Pons (tissue), 1 donor: Measurements from ENCODE around the gene KRT37.
"Not testable (repeated sequence)": the region's sequence is repeated elsewhere in the genome, so short reads cannot be mapped to it uniquely, and the experiment has no call there.

ENCODE experiments used
- DNase-seq: peaks from one replicate; pipeline ENCODE4 v3.0.0-alpha.2; 2016; ENCODE audit warnings: low spot score

Gene KRT37

DNA sequence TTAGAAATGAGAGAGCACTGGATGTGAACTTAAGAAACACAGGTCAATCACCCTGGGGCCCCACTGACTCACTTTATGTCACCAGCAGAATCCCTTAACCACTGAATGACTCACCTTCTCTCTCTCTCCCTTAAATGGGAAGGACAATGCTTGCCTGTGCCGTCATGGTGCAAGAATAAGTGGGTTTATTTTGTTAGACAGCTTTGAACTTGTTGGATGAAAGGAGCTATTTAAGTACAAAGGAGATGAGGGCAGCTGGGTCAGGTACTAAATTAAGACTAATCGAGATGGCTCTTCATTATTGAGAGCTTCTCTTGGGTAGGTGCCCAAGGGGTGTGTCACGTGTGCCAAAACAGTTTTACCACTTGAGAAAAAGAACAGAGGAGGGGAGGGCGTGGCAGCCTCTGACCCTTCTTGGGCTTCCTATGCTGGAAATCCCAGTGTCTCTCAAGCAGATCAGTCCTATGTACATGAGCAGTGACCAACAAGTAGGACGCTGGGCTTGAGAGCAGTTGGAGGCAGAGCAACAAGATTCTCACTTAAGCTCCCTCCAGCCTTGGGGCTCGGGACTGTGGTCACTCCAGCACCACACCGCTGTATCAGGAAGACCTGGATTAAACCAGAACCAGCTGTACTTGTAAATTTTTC lies 20.2 kb downstream of the KRT37 start:
- no peak for DNase-seq

DNA sequence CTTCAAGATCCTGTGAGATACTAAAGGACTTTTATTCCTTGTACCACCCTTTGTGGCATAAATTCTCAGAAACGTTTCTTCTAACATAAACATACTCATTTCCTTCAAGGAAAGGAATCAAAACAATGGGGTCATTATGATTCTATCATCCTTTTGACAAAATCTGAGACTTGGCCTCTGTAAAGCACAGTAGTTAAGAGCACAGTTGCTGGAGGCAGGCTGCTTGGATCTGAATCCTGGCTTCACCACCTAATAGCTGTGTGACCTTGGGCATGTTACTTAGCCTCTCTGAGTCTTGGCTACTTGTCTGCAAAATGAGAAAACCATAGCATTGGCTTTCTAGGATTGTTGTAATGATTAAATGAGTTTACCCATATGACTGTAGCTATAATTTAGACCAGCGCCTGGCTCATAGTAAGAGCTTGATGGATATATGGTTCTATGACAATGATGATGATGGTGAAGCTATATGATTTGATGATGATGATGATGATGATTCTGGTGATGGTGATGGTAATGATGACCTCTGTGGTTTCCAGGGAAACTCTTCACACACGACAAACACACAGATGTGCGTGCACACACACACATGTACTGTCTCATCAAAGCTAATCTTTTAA lies 20.9 kb downstream of the KRT37 start:
- no peak for DNase-seq

DNA sequence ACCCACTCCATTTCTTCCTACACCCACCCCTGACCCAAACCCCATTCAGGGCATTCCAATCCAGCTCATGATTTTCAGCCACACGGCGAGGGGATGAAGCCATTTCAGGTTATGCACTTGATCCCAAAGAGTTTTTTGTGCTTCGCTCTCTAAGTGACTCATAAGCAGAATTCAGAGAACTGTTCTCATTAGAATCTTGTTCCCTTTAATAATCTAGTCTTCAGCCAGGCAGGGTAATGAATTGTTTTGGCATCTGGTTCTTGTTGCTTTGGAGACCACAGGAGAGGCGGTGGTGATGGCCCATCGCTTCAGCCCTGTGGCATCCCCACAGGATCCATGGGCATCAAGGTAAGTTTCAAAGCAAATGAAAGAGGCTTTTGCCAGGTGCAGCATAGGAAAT lies 22.2 kb downstream of the KRT37 start:
- DNase-seq: no peak

DNA sequence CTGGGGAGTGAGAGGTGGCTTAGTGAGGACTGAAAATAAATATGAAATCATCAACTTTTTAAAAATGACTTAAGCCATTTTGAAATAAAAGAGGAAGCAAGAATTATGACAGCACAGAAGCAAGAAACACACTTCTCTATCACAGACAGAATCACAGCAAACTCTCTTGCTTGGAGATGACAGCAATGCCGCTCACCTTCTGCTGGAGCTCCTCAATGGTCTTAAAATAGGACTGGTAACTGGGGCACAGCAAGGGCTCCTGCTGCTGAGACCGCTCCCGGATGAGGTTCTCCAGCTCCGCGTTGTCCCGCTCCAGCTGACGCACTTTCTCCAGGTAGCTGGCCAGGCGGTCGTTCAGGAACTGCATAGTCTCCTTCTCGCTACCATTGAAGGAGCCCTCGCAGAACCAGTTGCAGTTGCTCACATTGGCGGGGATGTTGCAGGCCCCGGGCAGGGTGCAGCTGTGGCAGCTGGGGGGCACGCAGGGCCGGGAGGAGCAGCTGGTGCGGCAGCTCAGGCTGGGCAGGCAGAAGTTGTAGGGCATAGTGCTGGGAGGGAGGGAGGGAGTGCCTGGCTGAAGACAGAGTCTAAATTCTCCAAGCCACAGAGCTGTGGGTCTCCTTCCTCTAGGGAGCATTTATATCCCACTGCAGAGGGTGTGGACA lies 27.3 kb downstream of the KRT37 start, which contains the start of gene KRT31:
Gene KRT31 (minus strand): TSS at position 613 of the 665 bp plus-strand sequence. CDS start 69 bp downstream, at position 544.
- DNase-seq: no peak

DNA sequence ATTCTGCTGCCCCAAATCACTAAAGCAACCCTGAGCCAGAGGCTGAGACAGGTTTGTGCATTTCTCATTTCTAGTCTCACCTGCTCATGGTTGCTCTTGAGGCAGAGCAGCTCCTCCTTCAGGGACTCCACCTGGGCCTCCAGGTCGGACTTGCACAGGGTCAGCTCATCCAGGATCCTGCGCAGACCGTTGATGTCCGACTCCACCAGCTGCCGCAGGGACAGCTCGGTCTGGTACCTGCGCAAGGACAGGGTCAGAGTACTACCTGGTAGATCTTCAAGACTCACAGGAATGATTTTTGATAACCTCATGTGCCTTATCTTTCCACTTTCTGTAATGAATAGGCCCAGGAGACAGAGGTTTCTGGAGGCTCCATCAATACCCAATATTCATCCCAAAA lies 28.0 kb downstream of the KRT37 start:
- DNase-seq: no peak

DNA sequence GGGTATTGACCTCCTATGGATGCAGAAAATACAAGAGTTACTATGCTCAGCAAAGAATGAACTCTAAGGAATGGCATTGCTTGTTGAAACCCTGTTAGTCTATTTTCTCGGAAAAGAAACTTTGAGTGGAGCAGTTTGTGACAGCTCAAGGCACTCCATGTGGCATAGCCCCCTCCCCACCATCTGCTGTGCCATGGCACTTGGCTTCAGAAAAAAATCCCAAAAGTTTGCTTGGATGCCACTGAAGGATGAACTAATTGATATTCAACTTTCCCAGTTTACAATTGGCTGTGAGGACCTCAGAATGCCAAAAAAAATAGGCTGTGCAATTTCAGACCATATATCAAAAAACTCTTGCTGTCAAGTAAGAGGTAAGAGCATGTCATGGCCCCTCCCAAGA lies 28.8 kb downstream of the KRT37 start:
- DNase-seq: no peak

DNA sequence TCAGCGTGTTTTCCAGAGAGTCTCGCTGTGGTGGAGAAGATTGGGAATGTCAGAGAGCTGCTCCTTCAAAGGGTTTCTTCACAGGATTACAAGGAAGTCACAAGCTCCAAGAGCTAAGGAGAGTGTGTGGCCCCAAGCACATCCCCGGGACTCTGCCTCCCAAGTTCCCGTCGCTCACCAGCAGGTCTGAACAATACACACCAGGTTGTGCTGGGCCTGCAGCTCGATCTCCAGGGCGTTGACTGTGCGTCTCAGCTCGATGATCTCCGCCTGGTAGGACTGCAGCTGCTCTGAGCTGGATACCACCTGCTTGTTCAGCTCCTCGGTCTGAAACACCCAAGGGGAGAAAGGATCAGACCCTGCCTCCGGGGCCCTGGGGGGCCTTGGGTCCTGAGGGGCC lies 29.3 kb downstream of the KRT37 start:
- not testable (repeated sequence) for DNase-seq

DNA sequence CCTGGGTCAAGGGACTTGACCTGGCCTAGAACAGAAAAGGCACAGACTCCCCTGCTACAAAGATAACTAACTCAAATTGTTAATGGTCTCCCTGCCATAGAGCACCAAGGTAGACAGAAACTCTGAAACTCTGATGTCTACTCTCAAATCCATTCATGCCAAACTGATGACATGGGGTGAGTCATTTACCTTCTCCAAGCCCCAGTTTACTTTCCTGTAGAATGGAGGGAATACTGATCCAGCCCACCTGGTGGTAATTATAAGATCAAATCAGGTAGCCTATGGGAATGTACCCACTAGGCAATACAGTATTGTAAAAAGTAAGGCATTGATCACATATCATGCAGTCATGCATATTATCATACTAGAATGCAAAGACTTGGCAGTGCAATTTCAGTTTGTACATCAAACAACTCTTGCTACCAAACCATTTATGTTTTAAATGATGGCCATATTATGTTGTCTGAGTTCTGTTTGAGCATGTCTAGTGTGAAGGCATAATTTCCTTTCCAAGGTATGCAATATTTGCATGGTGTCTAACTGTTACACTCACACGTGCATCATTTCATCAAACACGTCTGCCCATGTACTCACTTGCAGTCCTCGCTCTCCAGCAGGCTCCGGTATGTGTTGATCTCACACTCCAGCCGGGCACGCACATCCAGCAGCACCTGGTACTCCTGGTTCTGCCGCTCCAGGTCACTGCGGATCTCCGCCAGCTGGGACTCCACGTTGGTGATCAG lies 30.0 kb downstream of the KRT37 start:
- DNase-seq: no peak

DNA sequence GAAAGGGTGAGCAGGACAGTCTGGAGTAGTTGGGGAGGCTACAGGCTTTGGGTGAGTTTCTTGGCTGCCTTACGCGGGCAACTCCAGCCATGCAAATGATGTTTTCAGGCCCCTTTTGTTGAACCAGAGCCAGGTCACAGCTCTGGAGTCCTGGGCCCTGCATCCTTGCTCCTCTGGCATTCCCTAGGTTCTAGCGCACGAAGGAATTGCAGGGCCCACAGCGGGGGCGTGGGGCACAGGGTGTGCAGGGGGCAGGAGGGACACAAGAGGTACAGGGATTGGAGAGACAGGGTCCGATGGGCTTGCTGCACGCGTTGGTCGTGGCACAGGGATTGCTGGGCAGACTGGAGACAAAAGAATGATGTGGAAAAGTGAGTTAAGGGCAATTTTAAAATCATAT lies 30.6 kb downstream of the KRT37 start:
- no peak for DNase-seq

DNA sequence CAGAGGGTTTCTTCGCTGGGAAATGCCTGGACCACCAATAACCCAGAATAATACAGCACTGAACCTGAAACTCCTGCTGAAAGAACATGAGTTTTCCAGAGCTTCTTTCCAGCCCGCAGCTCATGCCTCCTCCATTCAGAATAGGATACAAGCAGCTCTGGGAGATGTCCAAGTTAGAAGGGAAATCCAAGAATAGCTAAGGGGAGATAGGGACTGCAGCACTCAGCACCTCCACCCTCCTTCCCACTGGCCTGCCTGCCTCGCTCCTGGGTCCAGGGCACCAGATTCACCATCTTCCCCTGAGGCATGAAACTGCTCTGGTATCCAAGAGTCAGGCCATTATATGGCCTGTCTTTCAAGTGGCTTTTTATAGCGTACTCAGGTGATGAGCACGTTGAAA lies 31.1 kb downstream of the KRT37 start:
- no peak for DNase-seq

DNA sequence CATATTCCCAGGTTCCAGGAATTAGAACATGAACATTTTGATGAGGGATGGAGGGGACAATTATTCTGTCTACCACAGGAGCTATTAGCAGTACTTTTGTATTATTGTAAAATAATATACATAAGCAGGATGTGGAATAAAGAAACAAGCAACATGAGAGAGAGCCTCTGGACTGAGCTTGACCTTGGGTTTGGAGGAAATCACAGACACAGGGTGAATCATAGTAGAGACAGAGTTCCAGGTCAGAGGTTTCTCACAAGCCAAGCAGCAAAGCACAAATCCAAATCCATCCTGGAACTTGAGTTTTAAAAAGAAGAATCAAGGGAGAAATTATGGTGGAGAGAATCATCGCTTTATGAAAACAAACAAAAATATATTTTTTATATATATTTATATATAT lies 32.1 kb downstream of the KRT37 start:
- DNase-seq: no peak

DNA sequence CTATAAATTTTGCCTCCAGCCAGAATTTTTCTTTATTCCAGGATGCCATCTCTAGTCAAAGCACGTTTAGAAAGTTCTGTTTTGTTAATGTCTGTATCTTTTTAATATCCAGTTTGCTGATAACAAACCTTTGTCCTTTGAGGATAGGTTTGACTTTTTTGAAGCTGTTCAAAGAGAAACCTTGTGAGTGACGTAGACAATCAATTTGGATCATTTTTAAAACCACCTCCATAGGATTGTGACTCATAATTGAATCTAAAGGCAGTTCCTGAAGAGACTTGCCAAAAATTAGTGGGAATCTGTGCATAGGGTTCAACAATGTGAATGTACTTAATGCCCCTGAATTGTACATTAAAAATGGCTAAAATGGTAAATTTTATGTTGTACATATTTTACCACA lies 32.9 kb downstream of the KRT37 start:
- no peak for DNase-seq

DNA sequence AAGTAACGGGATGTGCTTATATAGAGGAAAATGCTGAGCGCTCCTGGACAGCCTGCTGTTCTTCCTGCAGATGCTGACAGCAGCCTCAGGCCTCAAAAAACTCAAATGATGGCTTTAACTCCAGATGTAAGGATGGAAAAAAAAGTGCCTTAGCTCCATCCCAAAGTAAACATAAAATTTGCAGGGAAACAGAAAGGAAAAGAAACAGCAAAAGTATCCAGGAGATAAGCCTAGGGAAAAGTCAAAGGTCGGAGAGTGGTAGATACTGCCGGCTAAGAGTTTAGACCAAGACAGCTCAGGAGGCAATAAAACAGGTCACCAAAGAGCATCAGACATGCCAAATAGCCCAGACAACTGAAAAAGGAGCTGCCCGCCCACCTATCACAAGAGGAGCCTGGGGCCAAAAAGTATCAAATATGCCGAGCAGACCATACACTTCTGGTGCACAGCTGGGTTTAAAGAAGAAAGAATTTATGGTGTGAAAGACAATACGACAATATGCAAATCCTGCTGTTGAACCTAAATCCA lies 33.9 kb downstream of the KRT37 start:
- DNase-seq: no peak

DNA sequence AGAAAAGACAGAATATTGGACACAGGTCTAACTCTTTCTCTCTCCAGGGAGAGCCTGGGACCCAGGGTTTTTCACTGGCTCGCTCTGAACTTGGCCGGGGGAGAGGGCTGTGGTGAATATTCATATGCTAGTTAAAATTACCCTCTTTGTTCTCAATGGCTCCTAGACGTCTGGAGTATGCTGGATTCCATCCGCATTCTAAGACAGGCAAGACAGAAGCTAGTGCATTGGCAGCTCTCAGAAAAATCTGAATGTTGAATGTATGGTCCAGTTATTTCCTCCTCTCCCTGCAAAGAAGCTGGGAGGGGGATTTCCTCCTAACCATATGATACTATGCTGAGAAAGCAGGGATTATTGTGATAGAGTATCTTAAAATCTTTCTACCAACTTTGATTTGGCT lies 36.7 kb downstream of the KRT37 start:
- DNase-seq: no peak

DNA sequence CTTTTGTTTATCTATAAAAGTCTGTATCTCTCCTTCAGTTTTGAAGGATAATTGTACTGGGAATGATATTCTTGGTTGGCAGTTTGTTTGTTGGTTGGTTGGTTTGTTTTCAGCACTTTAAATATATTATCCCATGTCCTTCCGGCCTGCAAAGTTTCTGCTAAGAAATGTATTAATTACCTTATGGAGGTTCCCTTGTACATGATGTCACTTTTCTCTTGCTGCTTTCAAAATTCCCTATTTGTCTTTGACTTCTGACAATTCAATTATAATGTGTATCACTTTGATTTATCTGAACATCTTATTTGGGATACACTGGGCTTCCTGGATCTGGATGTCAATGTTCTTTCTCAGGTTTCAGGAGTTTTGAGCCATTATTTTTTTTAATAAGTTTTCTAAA lies 38.2 kb downstream of the KRT37 start:
- DNase-seq: no peak

DNA sequence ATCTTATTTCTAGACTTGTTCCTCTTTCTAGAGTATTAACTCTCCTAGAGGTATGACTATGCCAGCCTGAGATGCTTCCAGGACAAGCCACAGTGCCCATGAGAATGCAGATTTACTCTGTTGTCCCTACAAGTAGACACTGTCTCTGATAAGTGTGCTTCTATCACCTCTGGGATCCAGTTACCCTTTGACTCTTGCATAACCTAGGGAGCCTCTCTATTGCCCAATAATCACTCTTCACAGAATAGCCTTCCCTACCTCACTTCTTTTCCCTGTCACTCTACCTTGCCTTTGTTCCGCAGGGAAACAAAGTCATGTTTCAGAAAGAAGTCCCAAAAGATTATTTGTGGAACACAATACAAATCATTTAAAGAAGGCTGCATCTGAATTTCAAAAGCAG lies 40.7 kb downstream of the KRT37 start:
- DNase-seq: no peak

DNA sequence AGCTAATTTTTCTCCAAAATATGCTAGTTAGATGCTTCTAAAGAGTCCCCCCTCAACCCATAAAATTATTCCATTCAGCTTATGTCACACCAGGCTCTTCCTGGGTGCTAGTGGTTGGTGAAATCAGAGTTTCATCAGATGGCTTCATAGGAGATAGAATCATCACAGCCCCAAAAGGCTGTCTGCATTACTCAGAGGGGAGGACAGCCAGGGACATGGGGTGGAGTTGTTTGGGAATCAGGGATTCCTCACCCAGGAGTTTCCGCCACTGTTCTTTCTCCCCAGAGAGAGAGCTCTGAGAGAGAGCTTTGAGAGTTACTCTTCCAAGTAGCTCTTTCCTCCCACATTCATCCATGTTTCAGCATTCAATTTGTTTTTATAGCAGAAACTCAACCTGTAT lies 42.0 kb downstream of the KRT37 start:
- DNase-seq: no peak

DNA sequence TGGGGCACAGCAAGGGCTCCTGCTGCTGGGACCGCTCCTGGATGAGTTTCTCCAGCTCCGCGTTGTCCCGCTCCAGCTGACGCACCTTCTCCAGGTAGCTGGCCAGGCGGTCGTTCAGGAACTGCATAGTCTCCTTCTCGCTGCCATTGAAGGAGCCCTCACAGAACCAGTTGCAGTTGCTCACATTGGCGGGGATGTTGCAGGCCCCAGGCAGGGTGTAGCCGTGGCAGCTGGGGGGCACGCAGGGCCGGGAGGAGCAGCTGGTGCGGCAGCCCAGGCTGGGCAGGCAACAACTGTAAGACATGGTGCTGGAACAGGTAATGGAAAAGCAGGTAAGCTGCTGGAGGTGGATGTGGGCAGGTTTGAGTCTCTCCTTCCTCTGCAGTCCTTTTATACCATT lies 42.4 kb downstream of the KRT37 start, which contains the start of gene KRT34:
Gene KRT34 (minus strand): TSS at position 364 of the 400 bp plus-strand sequence. CDS start 60 bp downstream, at position 304.
- not testable (repeated sequence) for DNase-seq

DNA sequence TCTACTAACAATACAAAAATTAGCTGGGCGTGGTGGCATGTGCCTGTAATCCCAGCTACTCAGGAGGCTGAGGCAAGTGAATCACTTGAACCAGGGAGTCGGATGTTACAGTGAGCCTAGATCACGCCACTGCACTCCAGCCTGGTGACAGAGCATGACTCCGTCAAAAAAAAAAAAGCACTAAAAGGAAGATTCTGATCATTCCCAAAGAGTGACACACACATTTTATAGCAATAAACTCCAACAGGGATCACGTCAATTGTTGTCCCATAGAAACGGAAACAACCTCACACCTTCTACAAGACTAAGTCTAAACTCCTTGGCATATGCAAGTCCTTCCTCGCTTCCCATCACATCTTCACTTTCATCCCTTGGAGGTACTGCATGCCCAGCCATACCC lies 44.3 kb downstream of the KRT37 start:
- not testable (repeated sequence) for DNase-seq

DNA sequence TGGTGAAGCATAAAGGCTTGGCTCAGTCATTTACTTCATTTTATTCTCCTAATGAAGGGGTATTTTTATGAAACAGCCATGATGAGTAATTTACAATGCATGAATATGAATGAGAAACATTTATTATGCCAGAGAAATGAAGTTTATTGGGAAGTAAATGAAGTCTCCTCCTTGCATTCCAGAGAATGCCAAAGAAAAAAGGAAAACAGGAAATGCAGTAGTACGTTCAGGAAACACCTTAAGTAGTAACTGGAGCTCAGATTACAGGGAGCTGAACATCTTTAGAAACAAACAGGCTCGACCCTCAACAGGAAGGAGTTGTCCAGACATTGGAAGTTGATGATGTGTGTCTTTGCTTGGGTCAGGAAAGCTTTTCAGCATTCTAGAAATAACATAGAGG lies 46.8 kb downstream of the KRT37 start:
- DNase-seq: no peak
